ENCODE results near the gene GPR156.
"Not testable (repeated sequence)": the region's sequence is repeated elsewhere in the genome, so short reads cannot be mapped to it uniquely, and the experiment has no call there.

The GPR156 gene

GRCh38 chr3:120284747-120285507, at the start of gene GPR156:
TSS of gene GPR156 (minus strand) at chr3:120285222. CDS start at chr3:120244098, 41,124 bp downstream.
- DNase-seq: no peak

DNA sequence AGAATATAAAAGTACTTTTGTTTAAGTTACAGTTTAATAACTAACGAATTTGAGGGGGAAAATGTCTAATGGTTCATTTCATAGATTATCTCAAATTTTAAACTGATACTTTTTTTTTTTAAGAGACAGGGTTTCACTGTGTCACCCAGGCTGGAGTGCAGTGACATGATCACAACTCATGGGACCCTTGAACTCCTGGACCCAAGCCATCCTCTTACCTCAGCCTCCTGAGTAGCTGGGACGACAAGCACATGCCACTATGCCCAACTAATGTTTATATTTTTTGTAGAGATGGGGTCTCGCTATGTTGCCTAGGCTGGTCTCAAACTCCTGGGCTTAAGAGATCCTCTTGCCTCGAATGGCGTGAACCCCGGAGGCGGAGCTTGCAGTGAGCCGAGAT, 47.6 kb upstream of the GPR156 start:
- no peak for DNase-seq

DNA sequence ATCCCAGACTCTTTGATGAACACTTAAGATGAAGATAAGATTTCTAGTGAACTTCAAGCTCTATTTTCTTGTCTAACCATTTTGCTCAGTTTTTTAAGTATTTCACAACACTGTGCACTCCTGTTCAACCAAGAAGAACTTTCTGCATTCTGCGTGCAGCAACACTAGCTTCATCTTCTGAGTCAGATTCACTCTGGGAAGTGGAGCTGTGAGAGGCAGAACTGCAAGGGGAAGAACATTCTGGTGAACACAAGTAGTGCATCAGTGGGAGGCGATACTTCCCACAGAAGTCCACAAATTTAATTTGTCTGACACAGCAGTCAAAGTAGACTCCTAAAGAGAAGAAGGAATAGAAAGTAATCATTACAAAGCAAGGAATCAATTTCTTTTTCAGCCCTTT, 46.1 kb upstream of the GPR156 start:
- no peak for DNase-seq

- no peak for DNase-seq
Observed at GRCh38 chr3:120326784-120327183, 41.8 kb upstream of the GPR156 start.

DNA sequence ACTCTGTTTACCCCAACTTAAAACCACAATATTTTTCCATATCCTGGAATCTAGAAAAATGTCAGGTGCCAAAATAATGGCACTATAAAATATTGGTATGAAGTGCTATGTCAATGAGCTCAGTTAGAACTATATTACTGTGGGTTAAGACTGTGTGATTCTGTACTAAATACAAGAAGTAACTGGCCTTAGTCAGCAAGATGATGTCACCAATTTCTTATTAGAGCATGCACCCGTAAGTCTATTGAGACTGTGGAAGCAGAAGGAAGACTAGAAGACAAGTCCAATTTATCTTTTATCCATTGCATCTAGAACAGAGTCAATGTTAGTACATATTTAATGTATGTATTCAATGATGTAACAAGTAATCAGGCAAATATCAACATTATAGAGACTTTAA, 39.2 kb upstream of the GPR156 start:
- DNase-seq: no peak

DNA sequence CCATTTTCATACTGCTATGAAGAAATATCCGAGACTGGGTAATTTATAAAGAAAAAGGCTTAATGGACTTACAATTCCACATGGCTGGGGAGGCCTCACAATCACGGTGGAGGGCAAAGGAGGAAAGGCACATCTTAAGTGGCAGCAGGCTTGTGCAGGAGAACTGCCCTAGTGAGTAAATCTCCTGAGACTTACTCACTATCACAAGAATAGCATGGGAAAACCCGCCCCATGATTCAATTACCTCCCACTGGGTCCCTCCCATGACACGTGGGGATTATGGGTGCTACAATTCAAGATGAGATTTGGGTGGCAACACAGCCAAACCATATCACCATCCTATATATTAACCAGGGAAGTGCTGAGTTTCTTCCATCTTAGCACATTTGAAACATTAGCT, 38.7 kb upstream of the GPR156 start:
- not testable (repeated sequence) for DNase-seq

DNA sequence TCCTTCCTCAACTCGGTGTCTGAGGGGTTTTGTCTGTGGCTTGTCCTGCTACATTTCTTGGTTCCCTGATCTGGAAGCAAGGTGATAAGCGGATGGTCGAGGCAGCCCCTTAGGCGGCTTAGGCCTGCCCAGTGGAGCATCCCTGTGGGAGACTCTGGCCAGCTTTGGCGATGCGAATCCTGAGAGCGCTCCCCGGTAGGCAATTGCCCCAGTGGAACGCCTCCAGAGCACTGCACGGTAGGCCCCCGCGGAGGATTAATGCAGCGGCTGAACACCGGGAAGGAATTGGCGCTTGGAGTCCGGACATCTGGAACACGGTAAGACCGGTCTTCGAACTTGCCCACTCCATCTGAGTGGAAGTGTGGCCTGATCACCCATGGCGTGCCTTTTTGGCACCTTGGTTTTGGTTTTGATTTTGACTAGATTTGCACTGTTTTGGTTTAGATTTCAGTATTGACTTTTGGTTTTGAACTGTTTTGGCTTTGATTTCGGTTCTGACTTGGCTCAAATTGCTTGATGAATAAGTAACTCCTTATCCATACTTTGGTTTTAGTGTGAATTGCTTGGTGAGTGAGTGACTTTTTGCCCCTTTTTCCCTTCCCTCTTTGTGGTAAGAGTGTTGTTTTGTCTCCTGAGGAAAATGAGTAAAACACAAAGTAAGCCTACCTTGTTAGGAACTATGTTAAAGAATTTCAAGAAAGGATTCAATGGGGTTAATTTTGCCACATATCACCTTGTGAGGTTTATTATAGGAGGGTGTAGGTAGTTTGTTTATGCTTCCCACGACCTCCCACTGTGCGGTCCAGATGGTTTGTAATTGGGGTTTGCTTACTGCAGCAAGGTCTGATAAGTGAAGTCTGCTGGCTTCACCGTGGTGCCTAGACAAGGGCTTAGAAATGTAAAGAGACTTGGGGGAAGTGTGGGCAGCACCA, 27.1 kb upstream of the GPR156 start:
- no peak for DNase-seq

- no peak for DNase-seq
Observed at GRCh38 chr3:120306519-120307455, 21.8 kb upstream of the GPR156 start.

- DNase-seq: no peak
Observed at GRCh38 chr3:120304616-120305015, 19.6 kb upstream of the GPR156 start.

- no peak for DNase-seq
Observed at GRCh38 chr3:120302361-120302760, 17.3 kb upstream of the GPR156 start.

DNA sequence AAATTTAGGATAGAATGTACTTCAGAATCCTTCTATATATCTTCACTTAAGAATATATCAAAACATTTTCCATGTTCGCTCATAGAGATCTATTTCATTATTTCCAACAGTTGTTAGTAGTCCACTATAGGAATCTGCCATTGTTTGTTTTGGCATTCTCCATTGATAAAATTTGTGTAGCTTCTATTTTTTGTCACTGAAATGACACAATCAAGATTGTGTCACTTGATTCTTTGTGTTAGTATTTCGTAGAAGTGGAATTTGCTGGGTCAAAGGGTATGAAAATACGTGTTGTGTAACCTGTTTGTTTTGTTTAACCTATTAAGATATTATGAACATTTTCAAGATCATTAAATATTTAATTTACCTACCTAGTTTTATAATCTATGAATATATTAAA, 15.9 kb upstream of the GPR156 start:
- no peak for DNase-seq

GRCh38 chr3:120299403-120299802, 14.4 kb upstream of the GPR156 start:
- no peak for DNase-seq

DNA sequence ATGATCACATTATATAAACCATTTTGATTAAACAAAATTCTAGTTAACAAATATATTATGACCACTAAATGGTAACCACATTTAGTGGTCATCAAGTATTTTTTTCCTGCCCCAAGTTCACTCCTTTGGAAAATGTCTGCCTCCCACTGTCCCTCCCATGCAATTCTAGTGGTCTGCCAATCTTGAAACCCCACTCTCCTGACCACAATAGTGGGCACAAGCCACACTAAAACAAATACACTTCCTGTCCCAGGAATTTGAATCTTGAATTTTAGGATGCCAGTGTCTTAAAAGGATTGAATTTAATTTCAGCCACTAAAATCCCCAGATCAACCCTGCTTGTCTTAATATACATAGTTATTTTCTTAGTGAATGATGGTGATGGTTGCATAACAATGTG, 14.0 kb upstream of the GPR156 start:
- DNase-seq: no peak

GRCh38 chr3:120291552-120291951, 6.5 kb upstream of the GPR156 start:
- DNase-seq: not testable (repeated sequence)

DNA sequence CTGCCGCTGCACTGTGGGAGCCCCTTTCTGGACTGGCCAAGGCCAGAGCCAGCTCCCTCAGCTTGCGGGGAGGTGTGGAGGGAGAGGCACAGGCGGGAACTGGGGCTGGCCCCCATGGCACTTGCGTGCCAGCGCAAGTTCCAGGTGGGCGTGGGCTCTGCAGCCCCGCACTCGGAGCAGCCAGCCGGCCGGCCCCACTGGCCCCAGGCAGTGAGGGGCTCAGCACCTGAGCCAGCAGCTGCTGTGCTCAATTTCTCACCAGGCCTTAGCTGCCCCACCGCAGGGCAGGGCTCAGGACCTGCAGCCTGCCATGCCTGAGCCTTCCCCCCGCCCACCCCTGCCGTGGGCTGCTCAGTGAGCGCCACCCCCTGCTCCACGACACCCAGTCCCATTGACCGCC, 4.6 kb upstream of the GPR156 start:
- no peak for DNase-seq

GRCh38 chr3:120286465-120286864, 1.4 kb upstream of the GPR156 start:
- no peak for DNase-seq

GRCh38 chr3:120285508-120285841, 453 bp upstream of the GPR156 start:
- DNase-seq: no peak

GRCh38 chr3:120281261-120281660, 3.8 kb downstream of the GPR156 start:
- no peak for DNase-seq

DNA sequence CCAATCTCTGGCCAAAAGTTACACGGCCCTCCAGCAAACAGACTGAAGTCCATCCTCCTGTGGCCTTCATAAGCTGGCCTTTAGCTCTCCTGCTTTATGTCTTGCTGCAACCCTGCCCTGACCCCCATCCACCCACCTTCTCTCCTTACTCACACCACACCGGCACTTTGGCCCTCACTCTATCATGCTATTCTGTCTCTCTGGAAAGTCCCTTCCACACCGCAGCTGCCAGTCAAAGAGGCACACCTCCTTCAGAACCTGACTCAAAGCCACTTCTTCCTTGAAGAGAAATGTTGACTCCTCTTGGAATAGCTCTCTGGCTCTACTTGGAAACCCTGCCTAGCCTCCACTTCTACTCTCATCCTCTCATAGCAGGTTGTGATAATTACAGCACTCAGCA, 4.5 kb downstream of the GPR156 start:
- no peak for DNase-seq

DNA sequence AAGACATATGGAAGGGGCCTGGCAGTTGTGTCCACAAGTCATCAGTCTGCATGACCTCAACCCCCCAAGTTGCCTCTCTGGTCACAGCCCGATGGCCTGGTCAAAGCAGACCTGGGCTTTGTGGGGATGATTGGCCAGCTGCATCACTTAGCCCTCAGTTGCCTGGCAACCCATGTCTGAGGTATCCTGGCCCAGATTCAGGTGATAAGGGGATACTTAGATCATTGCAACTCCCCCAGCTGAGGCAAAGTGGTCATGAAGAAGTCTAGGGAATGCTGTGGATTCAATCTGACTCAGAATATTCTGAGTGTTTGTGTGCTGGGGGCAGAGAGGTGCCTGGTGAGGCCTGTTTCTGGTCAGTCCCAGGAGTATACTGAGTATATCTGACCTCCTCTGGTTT, 5.0 kb downstream of the GPR156 start:
- no peak for DNase-seq

- DNase-seq: no peak
Observed at GRCh38 chr3:120276767-120277166, 8.3 kb downstream of the GPR156 start.

GRCh38 chr3:120275618-120276017, 9.4 kb downstream of the GPR156 start:
- peak; percentile 38 for DNase-seq

DNA sequence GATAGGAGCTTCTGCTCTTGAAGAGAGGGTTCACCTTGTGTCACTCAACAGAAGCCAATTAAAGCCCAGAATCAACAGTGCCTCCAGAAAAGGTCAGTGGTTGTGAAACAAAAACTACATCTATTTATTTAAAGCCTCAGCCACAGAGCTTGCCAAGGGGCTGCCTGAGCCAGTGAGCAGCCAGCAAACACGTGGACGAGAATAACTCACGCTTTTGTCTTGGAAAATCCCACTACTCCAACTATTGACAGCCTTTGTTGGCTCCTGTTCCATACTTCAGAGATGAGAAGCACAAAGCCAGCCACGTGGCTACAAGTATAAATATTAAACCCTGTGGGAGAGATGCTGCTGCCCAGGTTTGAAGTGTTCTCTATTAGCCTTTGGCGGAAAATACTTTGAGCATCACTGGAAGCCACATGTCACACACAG, 10.3 kb downstream of the GPR156 start:
- peak; percentile 57 for DNase-seq
